Prostate gland (tissue), 2 donors: Measurements from ENCODE around the gene SNTA1.

Experiments
- CTCF ChIP-seq, 4 experiments: fragments of 200-600 bp in 2 of 4; fragments of 450-650 bp in 2 of 4; sonication (generic) in 2 of 4; IDR thresholded peaks; 1 replicate in 3 of 4; 2 replicates in 1 of 4; pipeline ENCODE4 v1.5.1; 2016 to 2019; ENCODE audit warnings: antibody characterized with exemption in 4 of 4, mild to moderate bottlenecking in 2 of 4, moderate library complexity in 2 of 4
- POLR2A ChIP-seq: fragments of 450-650 bp; IDR thresholded peaks from one replicate; pipeline ENCODE4 v1.6.1; 2016; ENCODE audit warnings: antibody characterized with exemption, mild to moderate bottlenecking

DNA sequence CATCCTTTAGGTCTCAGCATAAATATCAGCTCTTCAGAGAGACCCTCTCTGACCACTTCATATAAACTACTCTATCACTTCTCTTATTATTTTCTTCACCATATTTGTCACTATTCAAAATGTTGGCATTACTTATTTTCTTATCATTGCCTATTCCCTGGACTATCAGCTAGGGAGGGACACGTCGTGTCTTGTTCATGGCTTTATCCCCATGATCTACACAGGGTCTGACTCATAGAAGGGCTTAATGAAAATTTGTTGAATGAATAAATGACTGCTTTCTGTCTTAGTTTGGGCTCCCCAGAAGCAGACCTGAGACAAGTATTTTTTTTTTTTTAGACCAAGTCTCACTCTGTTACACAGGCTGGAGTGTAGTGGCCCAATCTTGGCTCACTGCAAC lies 39.3 kb downstream of the SNTA1 start:
- TF ChIP-seq CTCF (IDR thresholded peaks at IDR 0.05), result no peak
- no peak for TF ChIP-seq POLR2A
